GM18519 (cell line): Measurements from ENCODE around the gene MLXIPL.
"Not testable (repeated sequence)": the region's sequence is repeated elsewhere in the genome, so short reads cannot be mapped to it uniquely, and the experiment has no call there.

Experiments used
- ATAC-seq: cut with Tn5 transposase; IDR thresholded peaks from one replicate; pipeline ENCODE4 v1.9.1; 2021; ENCODE audit warnings: mild to moderate bottlenecking, moderate library complexity; ENCODE audit not compliant: unreplicated experiment, low FRiP score

Gene MLXIPL

GRCh38 chr7:73586911-73587310, 37.4 kb downstream of the MLXIPL start:
- no peak for ATAC-seq

- no peak for ATAC-seq
These were observed 39.1 kb downstream of the MLXIPL start for GRCh38 chr7:73585196-73585595.

- ATAC-seq: no peak
These were observed 41.6 kb downstream of the MLXIPL start for GRCh38 chr7:73582664-73583202.

- not testable (repeated sequence) for ATAC-seq
These were observed 43.3 kb downstream of the MLXIPL start for GRCh38 chr7:73581006-73581405.

- peak; percentile 80 for ATAC-seq
These were observed 45.8 kb downstream of the MLXIPL start, which contains the start of gene TBL2 for GRCh38 chr7:73578342-73579128. TBL2 (minus strand) TSS chr7:73578579; CDS start chr7:73578549, 30 bp downstream.

- peak; percentile 9 for ATAC-seq
These were observed 46.5 kb downstream of the MLXIPL start for GRCh38 chr7:73577627-73578341.

- no peak for ATAC-seq
These were observed 50.5 kb downstream of the MLXIPL start for GRCh38 chr7:73573791-73574190.

GRCh38 chr7:73573276-73573675, 51.0 kb downstream of the MLXIPL start:
- no peak for ATAC-seq

- ATAC-seq: no peak
These were observed 51.5 kb downstream of the MLXIPL start for GRCh38 chr7:73572767-73573186.

GRCh38 chr7:73570977-73571376, 53.3 kb downstream of the MLXIPL start:
- no peak for ATAC-seq

GRCh38 chr7:73570521-73570920, 53.8 kb downstream of the MLXIPL start:
- no peak for ATAC-seq

GRCh38 chr7:73569042-73569608, 55.2 kb downstream of the MLXIPL start:
- no peak for ATAC-seq

GRCh38 chr7:73567846-73568685, 56.3 kb downstream of the MLXIPL start:
- ATAC-seq: no peak

GRCh38 chr7:73567140-73567539, 57.2 kb downstream of the MLXIPL start:
- no peak for ATAC-seq

- not testable (repeated sequence) for ATAC-seq
These were observed 57.9 kb downstream of the MLXIPL start for GRCh38 chr7:73566431-73566830.

- no peak for ATAC-seq
These were observed 58.5 kb downstream of the MLXIPL start for GRCh38 chr7:73565675-73566340.

- ATAC-seq: no peak
These were observed 64.0 kb downstream of the MLXIPL start for GRCh38 chr7:73560109-73560835.

- ATAC-seq: peak; percentile 24
These were observed 66.7 kb downstream of the MLXIPL start, which contains the start of gene BCL7B for GRCh38 chr7:73557397-73558257. BCL7B (minus strand) TSS chr7:73557690; CDS start chr7:73557578, 112 bp downstream.
